GM19328 (cell line): ENCODE data around the gene TTL.
"Not testable (repeated sequence)": the region's sequence is repeated elsewhere in the genome, so short reads cannot be mapped to it uniquely, and the experiment has no call there.

Source experiments
- ATAC-seq: cut with Tn5 transposase; IDR thresholded peaks from one replicate; pipeline ENCODE4 v1.9.1; 2021; ENCODE audit warnings: mild to moderate bottlenecking, moderate library complexity; ENCODE audit not compliant: unreplicated experiment

Gene TTL

GRCh38 chr2:112519506-112519905 lies 37.5 kb downstream of the TTL start:
- no peak for ATAC-seq

- no peak for ATAC-seq
Measured at GRCh38 chr2:112520234-112520783, 38.4 kb downstream of the TTL start.

- no peak for ATAC-seq
Measured at GRCh38 chr2:112523291-112523777, 41.4 kb downstream of the TTL start.

- ATAC-seq = not testable (repeated sequence)
Measured at GRCh38 chr2:112524276-112524675, 42.3 kb downstream of the TTL start.

GRCh38 chr2:112528541-112528940 lies 46.6 kb downstream of the TTL start:
- ATAC-seq = no peak

GRCh38 chr2:112529757-112530156 lies 47.8 kb downstream of the TTL start:
- ATAC-seq = no peak

- no peak for ATAC-seq
Measured at GRCh38 chr2:112530728-112531127, 48.8 kb downstream of the TTL start.

- ATAC-seq = no peak
Measured at GRCh38 chr2:112534826-112535225, 52.9 kb downstream of the TTL start.

- ATAC-seq = not testable (repeated sequence)
Measured at GRCh38 chr2:112536665-112537064, 54.7 kb downstream of the TTL start.

- no peak for ATAC-seq
Measured at GRCh38 chr2:112539306-112539705, 57.4 kb downstream of the TTL start.

GRCh38 chr2:112540906-112541305 lies 59.0 kb downstream of the TTL start:
- ATAC-seq = no peak

GRCh38 chr2:112541315-112542122 lies 59.6 kb downstream of the TTL start:
- ATAC-seq = peak; percentile 48

- peak; percentile 82 for ATAC-seq
Measured at GRCh38 chr2:112542123-112542983, 60.4 kb downstream of the TTL start, which contains the start of gene POLR1B. Gene POLR1B, plus strand, starts transcription at chr2:112542465. Its CDS starts 30 bp downstream, at chr2:112542495.

- ATAC-seq = no peak
Measured at GRCh38 chr2:112542984-112543661, 61.2 kb downstream of the TTL start.

- no peak for ATAC-seq
Measured at GRCh38 chr2:112547333-112547732, 65.4 kb downstream of the TTL start.

GRCh38 chr2:112548980-112549379 lies 67.0 kb downstream of the TTL start:
- no peak for ATAC-seq

GRCh38 chr2:112566104-112566503 lies 84.1 kb downstream of the TTL start:
- no peak for ATAC-seq

GRCh38 chr2:112566508-112566907 lies 84.6 kb downstream of the TTL start:
- ATAC-seq = not testable (repeated sequence)

GRCh38 chr2:112572005-112572404 lies 90.0 kb downstream of the TTL start:
- no peak for ATAC-seq

- ATAC-seq = no peak
Measured at GRCh38 chr2:112577756-112578155, 95.8 kb downstream of the TTL start.

GRCh38 chr2:112579241-112579640 lies 97.3 kb downstream of the TTL start:
- ATAC-seq = no peak
